ENCODE measurements around the gene CHGA.

DNA sequence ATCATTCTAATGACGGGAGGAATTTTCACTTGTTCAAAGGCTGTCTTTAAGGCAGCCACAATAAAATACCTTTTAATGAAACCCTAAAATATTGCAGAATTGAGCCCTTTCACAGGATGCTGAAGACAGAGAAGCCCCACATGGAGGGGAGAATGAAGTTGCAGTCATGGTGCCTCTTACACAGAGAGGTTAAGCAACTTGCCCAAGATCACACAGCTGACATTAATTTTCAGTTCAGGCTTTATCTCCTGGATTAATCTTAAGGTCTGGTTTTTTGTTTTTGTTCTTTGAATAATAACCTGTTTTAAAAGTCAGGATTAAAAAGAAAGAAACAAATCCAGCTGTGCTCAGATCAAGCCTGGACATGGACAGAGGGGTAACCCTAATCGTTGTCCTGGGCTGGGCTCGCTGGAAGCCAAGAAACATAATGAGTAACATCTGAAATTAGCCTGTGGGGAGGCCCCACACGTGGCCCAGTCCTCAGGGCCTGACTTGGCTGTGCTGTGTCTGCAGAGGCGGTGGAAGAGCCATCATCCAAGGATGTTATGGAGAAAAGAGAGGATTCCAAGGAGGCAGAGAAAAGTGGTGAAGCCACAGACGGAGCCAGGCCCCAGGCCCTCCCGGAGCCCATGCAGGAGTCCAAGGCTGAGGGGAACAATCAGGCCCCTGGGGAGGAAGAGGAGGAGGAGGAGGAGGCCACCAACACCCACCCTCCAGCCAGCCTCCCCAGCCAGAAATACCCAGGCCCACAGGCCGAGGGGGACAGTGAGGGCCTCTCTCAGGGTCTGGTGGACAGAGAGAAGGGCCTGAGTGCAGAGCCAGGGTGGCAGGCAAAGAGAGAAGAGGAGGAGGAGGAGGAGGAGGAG lies 8.0 kb downstream of the CHGA start:
- no peak for TF ChIP-seq OSR1 (CRISPR knock-in tag; IDR thresholded peaks at IDR 0.05)
- TF ChIP-seq ZNF565 (CRISPR knock-in tag; conservative IDR thresholded peaks at IDR 0.05; ENCODE audit: low read depth), result no peak
- TF ChIP-seq ZC3H10 (CRISPR knock-in tag; IDR thresholded peaks at IDR 0.05), result no peak
- TF ChIP-seq TCF4 (CRISPR knock-in tag; IDR thresholded peaks at IDR 0.05; ENCODE audit: borderline replicate concordance), result no peak
- TF ChIP-seq, protein P1, sequence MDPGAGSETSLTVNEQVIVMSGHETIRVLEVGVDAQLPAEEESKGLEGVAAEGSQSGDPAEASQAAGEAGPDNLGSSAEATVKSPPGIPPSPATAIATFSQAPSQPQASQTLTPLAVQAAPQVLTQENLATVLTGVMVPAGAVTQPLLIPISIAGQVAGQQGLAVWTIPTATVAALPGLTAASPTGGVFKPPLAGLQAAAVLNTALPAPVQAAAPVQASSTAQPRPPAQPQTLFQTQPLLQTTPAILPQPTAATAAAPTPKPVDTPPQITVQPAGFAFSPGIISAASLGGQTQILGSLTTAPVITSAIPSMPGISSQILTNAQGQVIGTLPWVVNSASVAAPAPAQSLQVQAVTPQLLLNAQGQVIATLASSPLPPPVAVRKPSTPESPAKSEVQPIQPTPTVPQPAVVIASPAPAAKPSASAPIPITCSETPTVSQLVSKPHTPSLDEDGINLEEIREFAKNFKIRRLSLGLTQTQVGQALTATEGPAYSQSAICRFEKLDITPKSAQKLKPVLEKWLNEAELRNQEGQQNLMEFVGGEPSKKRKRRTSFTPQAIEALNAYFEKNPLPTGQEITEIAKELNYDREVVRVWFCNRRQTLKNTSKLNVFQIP (CRISPR knock-in tag; IDR thresholded peaks at IDR 0.05; ENCODE audit: borderline replicate concordance, low read depth), result no peak
- no peak for TF ChIP-seq ZFP30 (CRISPR knock-in tag; IDR thresholded peaks at IDR 0.05)
- no peak for TF ChIP-seq ZNF70 (CRISPR knock-in tag; IDR thresholded peaks at IDR 0.05)
- no peak for TF ChIP-seq ARNTL (CRISPR knock-in tag; IDR thresholded peaks at IDR 0.05; ENCODE audit: borderline replicate concordance, low read depth)
- TF ChIP-seq, protein P2, sequence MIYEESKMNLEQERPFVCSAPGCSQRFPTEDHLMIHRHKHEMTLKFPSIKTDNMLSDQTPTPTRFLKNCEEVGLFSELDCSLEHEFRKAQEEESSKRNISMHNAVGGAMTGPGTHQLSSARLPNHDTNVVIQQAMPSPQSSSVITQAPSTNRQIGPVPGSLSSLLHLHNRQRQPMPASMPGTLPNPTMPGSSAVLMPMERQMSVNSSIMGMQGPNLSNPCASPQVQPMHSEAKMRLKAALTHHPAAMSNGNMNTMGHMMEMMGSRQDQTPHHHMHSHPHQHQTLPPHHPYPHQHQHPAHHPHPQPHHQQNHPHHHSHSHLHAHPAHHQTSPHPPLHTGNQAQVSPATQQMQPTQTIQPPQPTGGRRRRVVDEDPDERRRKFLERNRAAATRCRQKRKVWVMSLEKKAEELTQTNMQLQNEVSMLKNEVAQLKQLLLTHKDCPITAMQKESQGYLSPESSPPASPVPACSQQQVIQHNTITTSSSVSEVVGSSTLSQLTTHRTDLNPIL (CRISPR knock-in tag; IDR thresholded peaks at IDR 0.05; ENCODE audit: low read depth), result no peak
- TF ChIP-seq SNAI2 (CRISPR knock-in tag; IDR thresholded peaks at IDR 0.05), result no peak
